Fibroblast of skin of left quadriceps (primary cell): ENCODE data around the gene SGCE.

Source experiments
- DNase-seq, 2 experiments: peaks; one replicate each; pipeline ENCODE4 v3.0.0-alpha.2; 2013; ENCODE audit warnings: low read depth in 2 of 2

The SGCE gene

GRCh38 chr7:94660006-94660405, 4.1 kb upstream of the SGCE start:
- DNase-seq, result no peak

- no peak for DNase-seq
Observed at GRCh38 chr7:94658826-94659225, 2.9 kb upstream of the SGCE start.

GRCh38 chr7:94657771-94658693, 2.1 kb upstream of the SGCE start:
- peak; percentile 84 to 86 for DNase-seq

GRCh38 chr7:94656925-94657731, 1.2 kb upstream of the SGCE start:
- DNase-seq, result no peak

GRCh38 chr7:94656658-94656924, 658 bp upstream of the SGCE start:
- no peak for DNase-seq

- DNase-seq, result peak; percentile 66 to 69
Observed at GRCh38 chr7:94655126-94655847, 646 bp downstream of the SGCE start.

- DNase-seq, result no peak
Observed at GRCh38 chr7:94654783-94655125, 1.2 kb downstream of the SGCE start.

GRCh38 chr7:94650147-94651051, 5.5 kb downstream of the SGCE start:
- no peak for DNase-seq

- no peak for DNase-seq
Observed at GRCh38 chr7:94649450-94649849, 6.5 kb downstream of the SGCE start.

- no peak for DNase-seq
Observed at GRCh38 chr7:94648731-94649130, 7.2 kb downstream of the SGCE start.

GRCh38 chr7:94647295-94647694, 8.6 kb downstream of the SGCE start:
- no peak for DNase-seq

GRCh38 chr7:94643771-94644545, 12.0 kb downstream of the SGCE start:
- DNase-seq, result no peak

- DNase-seq, result no peak
Observed at GRCh38 chr7:94642838-94643653, 12.9 kb downstream of the SGCE start.

- DNase-seq, result no peak
Observed at GRCh38 chr7:94639384-94639783, 16.5 kb downstream of the SGCE start.

- DNase-seq, result no peak
Observed at GRCh38 chr7:94635687-94636086, 20.2 kb downstream of the SGCE start.

GRCh38 chr7:94634502-94634901, 21.4 kb downstream of the SGCE start:
- DNase-seq, result no peak

GRCh38 chr7:94633687-94634086, 22.2 kb downstream of the SGCE start:
- no peak for DNase-seq

GRCh38 chr7:94633014-94633341, 23.0 kb downstream of the SGCE start:
- no peak for DNase-seq

- peak; percentile 48 to 55 for DNase-seq
Observed at GRCh38 chr7:94632338-94633013, 23.5 kb downstream of the SGCE start.
